Esophagus muscularis mucosa (tissue), 3 donors: Measurements from ENCODE around the gene RAD17.

Source experiments
- POLR2A ChIP-seq: fragments of 450-650 bp; IDR thresholded peaks from one replicate; pipeline ENCODE4 v1.6.1; 2017; ENCODE audit warnings: antibody characterized with exemption, moderate library complexity, mild to moderate bottlenecking, low read depth
- TF ChIP-seq, protein P1 (sequence below), 3 experiments: fragments of 200-600 bp in 2 of 3; fragments of 450-650 bp in 1 of 3; sonication (generic) in 2 of 3; IDR thresholded peaks; one replicate each; pipeline ENCODE4 v1.5.1; 2017 to 2019; ENCODE audit warnings: antibody characterized with exemption in 3 of 3, mild to moderate bottlenecking in 2 of 3, moderate library complexity in 1 of 3

DNA sequence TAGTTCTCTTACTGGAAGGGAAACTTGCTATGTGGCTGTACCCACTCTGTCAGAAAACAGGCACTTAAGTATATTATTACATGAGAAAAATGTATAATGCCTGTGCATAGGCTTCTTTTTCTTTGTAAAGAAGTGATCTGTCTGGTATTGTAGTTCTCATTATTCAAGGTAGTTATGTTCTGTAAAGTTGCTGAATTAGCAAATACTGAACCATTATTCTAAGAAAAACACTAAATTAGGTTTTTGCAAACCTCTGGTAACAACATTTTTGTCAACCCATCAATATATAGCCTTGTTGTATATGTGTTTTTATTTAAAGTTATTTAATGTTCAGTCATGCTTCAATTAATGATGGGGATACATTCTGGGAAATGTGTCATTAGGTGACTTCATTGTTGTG, 8.8 kb downstream of the RAD17 start:
- TF ChIP-seq, protein P1, sequence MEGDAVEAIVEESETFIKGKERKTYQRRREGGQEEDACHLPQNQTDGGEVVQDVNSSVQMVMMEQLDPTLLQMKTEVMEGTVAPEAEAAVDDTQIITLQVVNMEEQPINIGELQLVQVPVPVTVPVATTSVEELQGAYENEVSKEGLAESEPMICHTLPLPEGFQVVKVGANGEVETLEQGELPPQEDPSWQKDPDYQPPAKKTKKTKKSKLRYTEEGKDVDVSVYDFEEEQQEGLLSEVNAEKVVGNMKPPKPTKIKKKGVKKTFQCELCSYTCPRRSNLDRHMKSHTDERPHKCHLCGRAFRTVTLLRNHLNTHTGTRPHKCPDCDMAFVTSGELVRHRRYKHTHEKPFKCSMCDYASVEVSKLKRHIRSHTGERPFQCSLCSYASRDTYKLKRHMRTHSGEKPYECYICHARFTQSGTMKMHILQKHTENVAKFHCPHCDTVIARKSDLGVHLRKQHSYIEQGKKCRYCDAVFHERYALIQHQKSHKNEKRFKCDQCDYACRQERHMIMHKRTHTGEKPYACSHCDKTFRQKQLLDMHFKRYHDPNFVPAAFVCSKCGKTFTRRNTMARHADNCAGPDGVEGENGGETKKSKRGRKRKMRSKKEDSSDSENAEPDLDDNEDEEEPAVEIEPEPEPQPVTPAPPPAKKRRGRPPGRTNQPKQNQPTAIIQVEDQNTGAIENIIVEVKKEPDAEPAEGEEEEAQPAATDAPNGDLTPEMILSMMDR (IDR thresholded peaks at IDR 0.05) = no peak
- TF ChIP-seq POLR2A = no peak
